Heart right ventricle (tissue), 16 donors: ENCODE results near the gene FAM47E. TPM values are rescaled to one million over a fixed set of nuclear protein-coding genes. Genes with fewer than 3 reads are reported as not detected.

ENCODE experiments used
- ATAC-seq, 8 donors: fragments of 200-7000 bp; cut with Tn5 transposase; one replicate each; pipeline ENCODE4 v1.9.1; 2020; ENCODE audit warnings: mild to moderate bottlenecking in 8 of 8, moderate library complexity in 8 of 8, moderate number of reproducible peaks in 1 of 8
- DNase-seq, 2 donors: peaks; one replicate each; pipeline ENCODE4 v3.0.0-alpha.2; 2020
- H3K27ac ChIP-seq, 10 donors: fragments of 200-600 bp; sonication (generic) in 2 of 10; one replicate each; pipeline versions ENCODE4 v1.5.0 to v1.8.0; 2020 to 2022; ENCODE audit warnings: mild to moderate bottlenecking in 3 of 10
- H3K27me3 ChIP-seq, 7 donors: fragments of 200-600 bp; one replicate each; pipeline ENCODE4 v1.8.0; 2021 to 2022; ENCODE audit warnings: mild to moderate bottlenecking in 2 of 7
- H3K36me3 ChIP-seq, 9 donors: fragments of 200-600 bp; sonication (generic) in 1 of 9; one replicate each; pipeline versions ENCODE4 v1.5.0 to v1.8.0; 2020 to 2022; ENCODE audit warnings: mild to moderate bottlenecking in 2 of 9
- H3K4me1 ChIP-seq, 9 donors: fragments of 200-600 bp; sonication (generic) in 1 of 9; one replicate each; pipeline versions ENCODE4 v1.5.0 to v1.8.0; 2020 to 2022; ENCODE audit warnings: mild to moderate bottlenecking in 4 of 9
- H3K4me3 ChIP-seq, 10 donors: fragments of 200-600 bp; sonication (generic) in 2 of 10; one replicate each; pipeline versions ENCODE4 v1.5.0 to v1.8.0; 2020 to 2022; ENCODE audit warnings: mild to moderate bottlenecking in 7 of 10, moderate library complexity in 2 of 10
- H3K9me3 ChIP-seq, 11 donors: fragments of 200-600 bp in 10 of 11; sonication (generic) in 2 of 11; one replicate each; pipeline versions ENCODE4 v1.5.0 to v1.8.0; 2013 to 2022; ENCODE audit warnings: mild to moderate bottlenecking in 2 of 11, control low read depth in 1 of 11, moderate library complexity in 1 of 11
- CTCF ChIP-seq, 9 donors: fragments of 200-600 bp; sonication (generic) in 2 of 9; IDR thresholded peaks; one replicate each; pipeline versions ENCODE4 v1.5.0 to v1.8.0; 2021 to 2022; ENCODE audit warnings: antibody characterized with exemption in 9 of 9, mild to moderate bottlenecking in 5 of 9, moderate library complexity in 1 of 9
- WGBS, 2 donors: extraction: QIAGEN DNeasy Blood & Tissue Kit; methylation state at CpG; one replicate each; pipeline ENCODE4 v1.1.7; 2013; ENCODE audit warnings: inconsistent platforms in 1 of 2; 5-methylcytosine and 5-hydroxymethylcytosine counted together
- intact Hi-C, 10 donors: fragments of 100-400 bp; cut with DNase I; formaldehyde crosslinking; loops; one replicate each; pipeline versions ENCODE4 v1.11.1 to v1.14.2; 2022
- polyA plus RNA-seq, 2 donors: library from polyadenylated mRNA; stranded (reverse); fragments of 200-250 nt; gene quantifications; one replicate each; pipeline ENCODE4 v1.2.3, GENCODE V29; 2013
- total RNA-seq, 10 donors: library from RNA; stranded (reverse); fragmentation: NEBNext Ultra II Directional in 3 of 10; extraction: Animal tissue kit (Norgen Biotek cat#: 25700) in 3 of 10; gene quantifications; one replicate each; pipeline versions ENCODE4 v1.2.1 to v1.2.4, GENCODE V29; 2021 to 2023
- donor health status: Arrhythmogenic right ventricular cardiomyopathy.
- donor health status: ischemic (EF 13 %, LVEDD 7.1; RV severe dilation, severe dysfunction).
- donor health status: healthy with polysubstance abuse.
- donor health status: DM: no; HTN: yes; CAD: no.
- donor health status: DM: no; HTN: no; CAD: no.
- donor health status: ischemic (EF 25% LVEDD 6.9; RV normal size, moderate dysfunction).
- donor health status: ischemic (EF 25% LVEDD 5.7; RV mildly dilated, moderate dysfunction).
- donor health status: healthy.
- donor health status: DM: yes; HTN: yes; CAD: no.
- donor health status: Ischemic cardiomyopathy.
- donor health status: ischemic (EF 35%, LVEDD 5.7; RV mildly dilated, moderate dysfunction).
- donor health status: nonischemic (EF 11% LVEDD 7.7; RV severe dilation, severe dysfunction).
- donor health status: DM: yes; HTN: yes; CAD: no.
- donor health status: PGD.
- donor health status: ischemic (EF 29% LVEDD 5.4; RV normal size, mild dysfunction).
- donor health status: nonischemic (EF 23%, LVEDD 6.1; RV moderate dilation, normal function).

Gene FAM47E
- total and polyA plus RNA-seq, 12 donors: 0.68 to 6.3 (median 3.1) TPM

DNA sequence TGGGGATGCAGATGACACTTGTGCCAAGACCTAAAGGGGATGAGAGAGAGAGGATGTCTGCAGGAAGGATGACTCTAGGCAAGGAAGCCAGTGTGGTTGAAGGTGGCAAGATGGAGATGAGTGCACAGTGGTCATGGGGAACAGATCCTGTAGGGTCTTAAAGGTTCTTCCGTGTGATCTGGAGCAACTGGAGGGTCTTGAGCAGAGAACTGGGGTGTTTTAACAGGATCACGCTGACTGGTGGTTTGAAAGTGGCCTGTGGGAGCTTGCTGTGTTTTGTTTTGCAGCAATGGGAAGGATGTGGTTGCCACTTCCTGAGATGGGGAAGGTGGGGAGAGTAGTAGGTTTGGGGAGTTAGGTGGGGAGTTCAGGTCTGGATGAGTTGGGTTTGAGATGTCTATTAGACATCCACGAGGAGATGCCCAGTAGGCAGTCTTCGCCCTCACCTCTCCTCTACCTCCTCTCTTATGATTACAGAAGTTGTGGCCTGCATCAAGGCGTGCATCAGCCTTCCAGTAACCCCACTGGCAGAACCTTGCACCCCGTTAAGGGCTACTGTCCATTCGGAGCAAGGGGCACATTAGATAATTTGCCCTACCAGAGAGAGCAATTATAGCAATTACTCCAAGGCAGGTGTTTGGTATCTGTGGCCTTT, 53.6 kb downstream of the FAM47E start:
- H3K4me1 ChIP-seq: peaks cover 0 to 57% (median 37%) of the 10 kb centered on the region in 9 donors
- intact Hi-C loops: loop anchor here in 6 of 10 donors (5.0 to 10.0 kb wide), 6 partner anchors 37 to 280 kb away; partner anchors contain the start of genes CCDC158 (in 1 of the 6) and SCARB2 (in 1 of the 6)

DNA sequence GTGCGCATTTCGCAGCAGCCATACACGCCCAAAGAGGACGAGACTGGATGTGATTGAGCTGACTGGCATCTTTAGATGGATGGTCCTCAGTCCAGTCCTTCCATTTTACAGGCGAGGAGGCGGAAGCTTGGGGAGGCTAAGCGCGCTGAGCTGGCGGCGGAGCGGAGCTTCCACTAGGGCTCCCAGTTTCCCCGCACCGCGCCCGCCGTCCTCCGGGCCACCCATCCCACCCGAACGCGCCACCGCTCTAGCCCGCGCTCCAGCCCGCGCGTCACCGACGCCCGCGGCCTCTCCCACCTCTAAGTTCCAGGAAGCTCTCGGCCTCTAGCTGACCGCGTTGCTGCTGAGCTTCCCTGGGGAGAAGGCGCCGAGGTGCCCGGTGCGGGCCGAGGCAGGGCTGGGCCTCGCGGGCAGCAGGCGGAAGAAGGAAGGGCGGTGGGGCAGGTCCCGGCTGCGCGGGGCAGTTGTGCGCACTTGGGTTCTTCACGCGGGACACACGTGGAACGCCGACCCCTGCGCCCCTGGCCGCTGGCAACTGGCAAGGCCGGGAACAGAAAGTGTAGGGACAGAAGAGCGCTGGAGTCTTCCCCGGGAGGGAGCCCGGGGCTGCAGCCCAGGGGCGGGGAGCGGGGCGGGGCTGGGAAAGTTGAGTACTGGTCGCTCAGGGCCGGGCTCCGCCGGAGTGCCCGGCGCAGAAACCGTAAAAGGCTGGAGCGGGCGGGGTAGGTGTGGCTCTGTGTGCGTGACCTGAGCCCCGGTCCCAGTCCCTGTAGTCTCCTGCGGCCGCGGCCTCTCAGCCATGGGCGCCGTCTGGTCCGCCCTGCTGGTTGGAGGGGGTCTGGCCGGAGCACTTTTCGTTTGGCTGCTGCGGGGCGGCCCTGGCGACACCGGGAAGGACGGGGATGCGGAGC, 54.7 kb downstream of the FAM47E start, which contains the start of gene STBD1:
Gene STBD1, plus strand, starts transcription at position 763 of the 911 bp plus-strand sequence. Its CDS starts 37 bp downstream, at position 800.
- H3K27ac ChIP-seq: peak within 1 kb of the TSS; percentile 69 to 97 (median 91)
- DNase-seq: peak; percentile 74 to 85
- H3K27me3 ChIP-seq: peaks cover 0 to 7% (median 0%) of the 10 kb centered on the region in 7 donors
- peak; percentile 85 to 94 (median 88) for ATAC-seq
- peaks cover 0 to 20% (median 5%) of the 10 kb centered on the region in 9 donors for H3K36me3 ChIP-seq
- H3K4me3 ChIP-seq: peak within 1 kb of the TSS; percentile 57 to 90 (median 76)
- intact Hi-C loops: loop anchor here in 6 of 10 donors (2.0 to 10.0 kb wide), 8 partner anchors 36 to 279 kb away; partner anchors contain the start of genes CCDC158 (in 1 of the 6) and SCARB2 (in 1 of the 6)
- peak in 2 of 9 donors; percentile 8 to 21 for TF ChIP-seq CTCF (IDR thresholded peaks at IDR 0.05)
- no peaks in the 10 kb centered on the region for H3K9me3 ChIP-seq
- WGBS, 2 donors: 0 to 1% methylated on average over 81 to 85 of the region's 85 CpGs
- H3K4me1 ChIP-seq: peaks cover 0 to 56% (median 37%) of the 10 kb centered on the region in 9 donors

More for the DNA sequence above, 53.6 kb downstream of the FAM47E start:
- no peak for TF ChIP-seq CTCF (IDR thresholded peaks at IDR 0.05)
- H3K4me3 ChIP-seq: peak overlapping the region in 9 of 10 donors; percentile 57 to 90 (median 77)
- H3K36me3 ChIP-seq: peaks cover 0 to 11% (median 5%) of the 10 kb centered on the region in 9 donors
- no peaks in the 10 kb centered on the region for H3K9me3 ChIP-seq
- WGBS, 2 donors: 87 to 94% methylated on average over 7 of the region's 7 CpGs
- no peak for DNase-seq
- H3K27ac ChIP-seq: peak overlapping the region in 4 of 10 donors; percentile 91 to 97 (median 94)
- ATAC-seq: no peak
- peaks cover 0 to 7% (median 0%) of the 10 kb centered on the region in 7 donors for H3K27me3 ChIP-seq

DNA sequence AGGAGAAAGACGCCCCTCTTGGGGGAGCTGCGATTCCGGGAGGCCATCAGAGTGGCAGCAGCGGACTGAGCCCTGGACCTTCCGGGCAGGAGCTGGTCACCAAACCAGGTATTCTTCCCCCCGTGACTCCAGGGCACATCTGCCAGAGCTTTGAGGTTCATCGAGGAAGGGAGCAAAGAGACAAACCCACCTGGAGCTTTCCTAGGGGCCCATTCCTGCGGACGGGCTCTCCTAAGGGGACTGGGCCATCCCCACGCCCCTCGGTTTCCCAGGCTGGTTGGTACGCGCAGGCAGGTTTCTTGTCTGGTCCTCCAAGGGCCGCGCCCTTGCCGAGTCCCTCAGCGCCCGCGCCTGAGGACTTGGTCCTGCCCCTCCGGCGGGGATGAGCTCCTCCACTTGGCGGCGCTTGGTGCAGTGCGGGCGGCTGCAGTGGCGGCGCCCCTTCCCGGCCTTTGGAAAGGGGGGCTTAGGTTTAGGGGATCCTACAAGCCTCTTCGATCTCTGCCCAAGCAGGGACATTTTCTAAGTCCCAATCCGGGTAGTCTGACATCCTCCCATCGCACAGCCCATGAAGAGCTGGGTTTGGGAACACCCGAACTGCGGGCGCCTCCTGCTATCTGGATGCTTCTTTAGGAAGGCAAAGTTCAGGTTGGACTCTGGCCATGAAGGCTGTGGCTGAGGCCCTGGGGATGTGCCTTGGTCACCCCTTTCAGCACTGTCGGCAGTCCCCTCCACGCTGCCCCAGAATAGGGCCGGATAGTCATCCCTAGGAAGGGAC, 55.5 kb downstream of the FAM47E start:
- TF ChIP-seq CTCF (IDR thresholded peaks at IDR 0.05): peak in 6 of 9 donors; percentile 16 to 60 (median 44)
- DNase-seq (peak; percentile 46 to 68), ATAC-seq (peak; percentile 51 to 80 (median 72))
- peak overlapping the region; percentile 69 to 97 (median 91) for H3K27ac ChIP-seq
- 3 to 5% methylated on average over 35 to 37 of the region's 37 CpGs for WGBS, 2 donors
- no peaks in the 10 kb centered on the region for H3K9me3 ChIP-seq
- peaks cover 0 to 7% (median 0%) of the 10 kb centered on the region in 7 donors for H3K27me3 ChIP-seq
- intact Hi-C loops: loop anchor here in 6 of 10 donors (2.0 to 10.0 kb wide), 8 partner anchors 35 to 278 kb away; partner anchors contain the start of genes CCDC158 (in 1 of the 6) and SCARB2 (in 1 of the 6)
- peaks cover 0 to 47% (median 31%) of the 10 kb centered on the region in 9 donors for H3K4me1 ChIP-seq
- peak overlapping the region; percentile 57 to 90 (median 76) for H3K4me3 ChIP-seq
- peaks cover 0 to 20% (median 5%) of the 10 kb centered on the region in 9 donors for H3K36me3 ChIP-seq
